HEK293T (cell line): ENCODE data around the gene XAB2.

ENCODE experiments used
- ARNT ChIP-seq: fragments of 450-650 bp; IDR thresholded peaks from 2 replicates; pipeline ENCODE4 v1.6.1; 2017; ENCODE audit warnings: mild to moderate bottlenecking
- CTBP1 ChIP-seq: fragments of 450-650 bp; IDR thresholded peaks from 2 replicates; pipeline ENCODE4 v1.6.1; 2016; ENCODE audit warnings: borderline replicate concordance
- FOXA1 ChIP-seq: fragments of 450-650 bp; IDR thresholded peaks from 2 replicates; pipeline ENCODE4 v1.6.1; 2016; ENCODE audit warnings: mild to moderate bottlenecking
- SP1 ChIP-seq: fragments of 450-650 bp; IDR thresholded peaks from 2 replicates; pipeline ENCODE4 v1.6.1; 2017
- SUZ12 ChIP-seq: fragments of 450-650 bp; IDR thresholded peaks from 2 replicates; pipeline ENCODE4 v1.6.1; 2016; ENCODE audit warnings: mild to moderate bottlenecking
- TARDBP ChIP-seq: fragments of 450-650 bp; IDR thresholded peaks from 2 replicates; pipeline ENCODE4 v1.6.1; 2016
- ZNF384 ChIP-seq: fragments of 450-650 bp; IDR thresholded peaks from 2 replicates; pipeline ENCODE4 v1.6.1; 2016

- TF ChIP-seq FOXA1 (no peak), ZNF384 (no peak), CTBP1 (no peak), TARDBP (no peak), SP1 (no peak), SUZ12 (no peak), ARNT (no peak)
These were observed 33.3 kb upstream of the XAB2 start for GRCh38 chr19:7662657-7663056.
